ENCODE data around the gene NEK1. TPM values are rescaled to one million over a fixed set of nuclear protein-coding genes. Genes with fewer than 3 reads are reported as not detected.

NEK1 gene
- polyA plus RNA-seq, 12 donors, result 9.7 to 16.7 (median 14.5) TPM; not detected in 1

DNA sequence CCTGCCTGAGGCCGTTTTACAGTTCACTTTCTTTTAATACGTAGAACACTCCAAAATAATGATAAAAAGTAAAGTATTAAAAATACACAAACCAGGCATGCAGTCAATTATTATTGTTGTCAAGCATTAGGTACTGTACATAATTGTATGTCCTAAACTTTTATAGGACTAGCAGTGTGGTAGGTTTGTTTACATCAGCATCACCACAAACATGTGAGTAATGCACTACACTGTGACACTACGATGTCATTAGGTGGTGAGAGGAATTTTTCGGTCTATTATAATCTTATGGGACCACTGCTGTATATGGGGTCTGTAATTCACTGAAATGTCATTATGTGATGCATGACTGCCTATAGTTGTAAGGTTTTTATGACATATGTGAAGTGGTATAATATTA lies 192.1 kb downstream of the NEK1 start:
- no peak for DNase-seq

DNA sequence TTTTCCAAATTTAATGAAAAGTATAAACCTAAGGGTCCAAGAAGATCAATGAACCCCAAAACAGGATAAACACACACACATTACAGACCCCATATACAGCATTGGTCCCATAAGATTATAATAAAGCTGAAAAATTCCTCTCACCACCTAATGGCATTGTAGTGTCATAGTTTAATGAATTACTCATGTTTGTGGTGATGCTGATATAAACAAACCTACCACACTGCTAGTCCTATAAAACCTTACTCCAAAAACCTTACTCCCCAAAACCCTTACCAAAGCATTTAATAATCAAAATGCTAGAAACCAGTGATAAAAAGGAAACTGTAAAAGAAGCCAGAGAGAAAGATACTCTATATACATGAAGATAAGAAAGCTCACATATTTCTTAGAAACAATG lies 193.5 kb downstream of the NEK1 start:
- no peak for DNase-seq

DNA sequence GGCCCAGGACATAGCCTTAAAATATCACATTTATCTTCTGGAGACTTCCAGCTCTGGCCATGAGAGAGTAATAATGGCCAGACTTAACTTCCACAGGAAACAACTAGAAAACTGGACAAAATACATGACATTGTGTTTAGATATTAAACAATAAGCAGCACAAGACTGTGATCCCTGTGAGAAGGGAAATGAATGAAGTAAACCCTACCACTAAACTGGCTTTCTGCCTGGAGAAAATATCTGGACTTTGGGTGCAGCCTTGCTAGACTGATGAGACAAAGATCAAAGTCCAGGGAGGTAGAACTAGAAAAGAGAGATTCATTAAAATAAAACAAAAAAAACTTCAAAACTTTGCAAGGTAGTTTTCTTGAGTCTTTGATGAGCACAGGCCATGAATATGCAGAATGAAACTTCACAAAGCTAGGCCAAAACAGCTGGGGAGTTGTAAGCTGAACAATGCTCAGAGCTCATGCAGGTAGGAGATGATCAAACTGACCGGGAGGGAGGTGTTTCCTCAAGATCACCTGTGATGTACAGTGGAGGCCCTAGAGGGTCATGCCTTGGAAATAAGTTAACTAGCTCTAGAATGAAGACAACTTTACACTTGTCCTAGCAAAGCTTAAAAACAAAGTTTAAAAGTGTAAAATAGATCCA lies 194.6 kb downstream of the NEK1 start:
- no peak for DNase-seq

DNA sequence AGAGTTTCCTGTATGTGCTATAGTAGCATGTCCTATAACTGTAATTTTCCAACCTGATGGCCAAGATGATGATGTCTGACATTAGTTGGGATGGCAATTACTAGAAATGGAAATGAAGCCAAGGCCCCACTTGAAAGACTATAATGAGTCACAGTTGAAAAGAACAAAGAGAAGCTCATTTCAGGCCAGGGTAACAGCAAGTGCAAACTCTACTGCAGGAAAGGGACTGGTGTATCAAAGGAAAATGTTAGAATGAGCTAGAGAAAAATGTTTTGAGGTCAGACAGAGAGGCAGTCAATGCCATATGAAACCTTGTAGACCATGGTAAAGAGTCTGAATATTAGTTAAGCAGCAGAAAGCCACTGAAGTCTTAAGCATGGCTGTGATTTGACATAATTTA lies 195.4 kb downstream of the NEK1 start:
- no peak for DNase-seq

DNA sequence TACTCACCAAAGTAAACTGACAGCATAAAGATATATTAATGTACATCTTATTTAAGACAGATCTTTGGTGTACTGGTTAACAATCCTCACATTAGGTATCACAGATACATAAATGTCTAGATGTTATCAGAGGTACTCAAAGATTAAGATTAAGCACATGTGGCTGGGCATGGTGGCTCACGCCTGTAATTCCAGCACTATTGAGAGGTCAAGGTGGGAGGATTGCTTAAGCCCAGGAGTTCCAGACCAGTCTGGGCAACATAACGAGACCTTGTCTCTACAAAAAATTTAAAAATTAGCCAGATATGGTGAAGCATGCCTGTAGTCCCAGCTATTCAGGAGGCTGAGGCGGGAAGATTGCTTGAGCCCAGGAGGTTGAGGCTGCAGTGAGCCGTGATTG lies 195.9 kb downstream of the NEK1 start:
- DNase-seq, result no peak

DNA sequence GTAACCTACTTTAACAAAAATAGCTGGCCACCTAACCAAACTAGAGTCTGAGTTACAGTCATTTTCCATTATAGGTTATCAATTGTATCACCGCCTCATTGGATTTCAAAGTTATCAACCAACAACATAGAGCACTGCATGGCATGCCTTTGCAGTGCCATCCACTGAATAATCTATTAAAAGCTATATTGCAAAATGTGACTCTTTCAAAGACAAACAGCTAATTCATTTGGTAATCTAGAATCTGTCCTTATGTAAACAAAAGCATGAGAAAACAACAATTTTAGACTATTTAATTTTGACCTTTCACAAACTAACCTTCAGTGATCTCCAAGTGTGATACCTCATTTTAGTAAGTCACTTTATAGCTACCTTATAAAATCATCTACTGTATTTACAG lies 197.5 kb downstream of the NEK1 start:
- no peak for DNase-seq

DNA sequence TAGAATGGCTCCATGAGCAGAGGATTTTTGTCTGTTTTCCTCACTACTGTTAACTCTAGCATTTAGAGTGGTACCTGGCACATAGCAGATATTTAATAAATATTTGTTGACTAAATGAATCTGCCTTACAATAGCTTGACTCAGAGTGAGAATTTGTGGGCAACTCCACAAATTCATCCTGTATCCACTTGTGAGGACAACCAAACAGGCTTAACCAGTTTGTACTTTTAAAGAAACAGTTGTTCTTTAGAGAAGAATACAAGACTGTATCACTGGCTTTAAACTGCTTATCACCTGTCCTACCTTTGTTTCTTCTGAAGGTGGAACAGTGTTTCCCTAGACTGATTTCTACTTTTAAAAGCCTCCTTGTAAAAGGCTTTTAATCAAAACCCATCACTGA lies 200.3 kb downstream of the NEK1 start:
- no peak for DNase-seq

DNA sequence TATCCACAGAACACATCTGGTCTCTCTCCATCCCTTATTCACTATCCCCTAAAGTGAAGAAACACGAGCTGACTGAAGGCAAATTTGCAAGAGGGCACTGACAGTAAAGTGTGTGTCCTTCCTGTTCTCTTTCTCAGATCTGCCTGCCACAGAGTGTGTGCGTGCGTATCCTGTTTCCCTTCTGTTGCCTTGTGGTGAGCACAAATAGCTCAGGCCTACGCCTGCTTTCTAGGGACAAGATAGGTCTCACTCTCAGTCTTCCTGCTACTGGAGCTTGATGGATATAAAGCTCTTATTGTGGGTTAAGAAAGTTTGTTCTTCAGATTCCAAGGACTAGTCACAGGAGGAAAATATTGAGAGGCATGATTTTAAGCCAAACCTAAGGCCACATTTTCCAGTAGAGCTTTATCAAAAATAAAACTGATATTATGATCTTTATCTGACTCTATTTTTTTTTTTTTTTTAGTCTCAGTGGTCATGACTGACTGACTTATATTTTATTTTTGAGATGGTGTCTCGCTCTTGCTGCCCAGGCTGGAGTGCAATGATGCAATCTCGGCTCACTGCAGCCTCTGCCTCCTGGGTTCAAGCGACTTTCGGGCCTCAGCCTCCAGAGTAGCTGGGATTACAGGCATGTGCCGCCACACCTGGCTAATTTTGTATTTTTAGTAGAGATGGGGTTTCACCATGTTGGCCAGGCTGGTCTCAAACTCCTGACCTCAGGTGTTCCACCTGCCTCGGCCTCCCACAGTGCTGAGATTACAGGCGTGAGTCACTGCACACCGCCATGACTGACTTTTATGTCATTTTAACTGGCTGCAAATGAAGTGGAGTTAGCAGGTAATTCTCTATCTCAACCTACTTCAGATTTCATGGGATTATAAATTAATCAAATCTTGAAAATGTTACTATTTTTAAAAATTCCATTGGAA lies 201.3 kb downstream of the NEK1 start:
- DNase-seq, result peak; percentile 44

DNA sequence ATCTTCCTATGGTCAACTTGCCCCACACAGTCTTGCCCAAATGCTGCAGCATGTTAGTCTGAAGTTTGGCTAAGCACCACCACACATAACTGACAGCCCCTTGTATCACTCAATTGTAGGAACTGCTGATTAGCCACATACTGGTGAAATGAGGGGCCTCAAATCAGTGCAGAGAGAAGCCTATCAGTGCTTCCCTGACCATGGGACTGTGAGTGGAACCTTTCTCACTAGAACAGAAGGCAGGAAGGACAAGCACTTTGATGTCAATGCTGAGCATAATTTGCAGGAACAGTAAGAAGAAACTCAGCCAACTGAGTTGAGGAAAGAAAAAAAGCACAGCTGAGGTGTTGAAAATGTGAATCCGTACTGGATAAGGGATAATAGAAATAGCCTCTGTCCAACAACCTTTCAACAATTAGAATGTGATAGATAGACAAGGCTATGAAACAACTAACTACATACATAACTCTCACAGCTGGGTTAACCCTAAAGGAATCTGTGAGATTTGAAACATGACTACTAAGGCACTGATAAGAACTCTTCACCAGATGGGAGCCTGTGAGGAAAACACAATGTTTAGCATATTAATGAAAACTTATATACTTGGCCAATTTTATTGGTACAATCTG lies 205.1 kb downstream of the NEK1 start:
- no peak for DNase-seq

DNA sequence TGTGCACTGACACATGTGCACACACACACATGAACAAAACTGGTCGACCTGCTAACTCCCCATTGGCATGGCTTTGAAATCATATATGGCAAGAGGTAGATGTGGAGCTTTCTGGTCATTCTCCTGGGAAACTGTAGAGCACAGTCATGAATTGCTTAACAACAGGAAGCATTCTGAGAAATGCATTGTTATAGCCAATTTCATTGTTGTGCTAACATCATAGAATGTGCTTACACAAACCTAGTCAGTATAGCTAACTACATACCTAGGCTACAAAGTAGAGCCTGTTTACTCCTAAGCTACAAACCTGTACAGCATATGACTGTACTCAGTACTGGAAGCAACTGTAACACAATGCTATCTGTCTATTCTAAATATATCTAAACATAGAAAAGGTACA lies 207.4 kb downstream of the NEK1 start:
- DNase-seq, result no peak

DNA sequence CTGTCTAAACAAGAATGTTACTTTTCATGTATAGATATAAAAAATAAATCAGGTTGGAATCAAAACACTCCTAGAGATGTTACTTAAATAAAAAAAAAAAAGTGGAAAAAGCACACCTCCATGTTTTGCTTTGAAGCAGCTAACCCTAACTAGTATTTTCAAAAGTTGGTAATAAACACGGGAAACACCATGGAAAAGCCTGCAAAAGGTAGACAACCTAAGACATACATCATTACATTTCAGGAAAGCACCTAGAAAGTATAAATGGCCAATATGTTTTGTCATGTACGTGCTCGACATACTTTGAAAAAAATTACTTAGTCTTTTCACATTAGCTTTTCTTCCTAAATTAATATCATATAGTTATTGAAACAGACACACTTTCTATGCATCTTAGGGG lies 211.6 kb downstream of the NEK1 start:
- no peak for DNase-seq

DNA sequence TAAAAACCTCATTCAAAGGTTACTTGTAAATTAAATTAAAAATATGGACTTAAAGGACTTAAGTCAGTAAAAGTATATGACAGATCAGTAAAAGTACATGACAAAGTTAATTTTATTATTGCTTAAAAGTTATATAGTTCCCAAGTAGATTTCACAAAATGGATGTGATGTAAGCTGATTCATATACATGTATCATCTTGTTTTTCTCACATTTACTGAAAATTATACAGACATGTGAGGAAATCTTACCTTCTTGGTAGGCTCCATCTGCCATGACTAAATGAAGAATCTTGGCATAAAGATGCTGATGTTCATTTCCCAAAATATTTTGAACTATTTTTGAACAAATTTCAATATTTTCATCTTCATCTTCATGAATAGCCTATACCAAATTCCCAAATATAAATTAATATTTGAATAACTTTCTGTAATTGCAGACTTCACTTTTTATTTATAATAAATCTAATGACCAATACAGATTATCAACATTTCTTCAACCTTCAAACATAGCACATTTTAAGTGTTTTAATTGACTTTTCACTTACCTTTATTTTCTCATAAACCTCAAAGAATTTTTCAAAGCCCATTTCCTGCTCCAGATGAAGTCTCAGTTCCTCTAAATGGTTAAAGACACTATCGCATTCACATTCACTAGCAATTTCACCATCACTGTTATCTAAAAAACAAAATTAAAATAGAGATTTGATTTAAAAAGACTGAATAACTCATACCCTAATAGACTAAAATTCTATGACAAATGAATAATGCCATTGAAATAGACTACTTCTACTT lies 212.2 kb downstream of the NEK1 start:
- no peak for DNase-seq

DNA sequence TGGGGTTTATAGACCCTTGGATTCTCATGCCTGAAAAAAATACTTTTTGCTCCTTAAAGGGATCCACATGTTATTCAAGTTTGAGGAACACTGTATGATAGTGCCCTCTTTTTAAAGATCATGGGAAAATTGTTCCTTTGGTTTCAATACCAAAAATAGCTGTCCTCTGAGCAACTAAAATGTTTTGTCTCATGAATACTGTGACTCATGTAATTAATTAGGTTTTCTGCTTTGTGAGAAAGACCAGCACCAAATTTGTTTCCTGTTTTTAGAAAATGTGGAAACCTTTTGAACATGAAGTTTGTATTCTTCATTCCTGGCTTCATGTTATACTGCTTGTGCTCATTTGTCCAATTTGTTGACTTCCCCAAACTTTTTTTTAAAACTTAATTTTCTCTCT lies 214.1 kb downstream of the NEK1 start:
- no peak for DNase-seq

DNA sequence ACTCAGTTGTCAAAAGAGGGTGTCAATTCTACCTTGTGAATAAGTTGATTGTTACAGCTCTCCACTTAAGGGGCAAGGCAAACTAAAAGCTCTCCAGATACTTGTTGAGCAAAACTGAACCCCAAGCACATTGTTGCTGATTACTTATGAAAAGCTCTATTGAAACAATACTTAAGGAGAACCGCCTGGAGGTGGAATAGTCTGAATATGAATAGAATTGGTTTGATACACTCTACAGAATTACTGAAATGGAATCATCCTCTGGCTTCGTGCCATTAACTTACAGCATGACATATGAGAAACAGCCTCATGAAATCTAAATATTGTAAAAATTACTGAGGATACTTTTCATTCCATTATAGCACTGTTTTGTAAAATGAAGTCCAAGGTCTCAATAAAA lies 214.6 kb downstream of the NEK1 start:
- DNase-seq, result peak; percentile 61

DNA sequence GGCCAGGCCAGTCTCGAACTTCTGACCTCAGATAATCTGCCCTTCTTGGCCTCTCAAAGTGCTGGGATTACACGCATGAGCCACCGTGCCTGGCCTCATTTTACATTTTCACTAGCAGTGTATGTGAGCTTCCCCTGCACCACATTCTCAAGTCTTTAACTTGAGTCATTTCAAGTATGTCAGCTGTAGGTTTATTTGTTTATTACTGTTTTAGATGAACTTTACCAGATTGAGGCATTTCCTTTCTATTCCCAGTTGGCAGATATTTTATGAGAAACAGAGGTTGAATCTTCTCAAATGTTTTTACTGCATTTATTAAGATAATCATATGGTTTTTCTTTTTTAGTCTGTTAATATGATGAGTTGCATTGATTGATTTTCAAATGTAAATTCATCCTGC lies 227.0 kb downstream of the NEK1 start:
- no peak for DNase-seq

DNA sequence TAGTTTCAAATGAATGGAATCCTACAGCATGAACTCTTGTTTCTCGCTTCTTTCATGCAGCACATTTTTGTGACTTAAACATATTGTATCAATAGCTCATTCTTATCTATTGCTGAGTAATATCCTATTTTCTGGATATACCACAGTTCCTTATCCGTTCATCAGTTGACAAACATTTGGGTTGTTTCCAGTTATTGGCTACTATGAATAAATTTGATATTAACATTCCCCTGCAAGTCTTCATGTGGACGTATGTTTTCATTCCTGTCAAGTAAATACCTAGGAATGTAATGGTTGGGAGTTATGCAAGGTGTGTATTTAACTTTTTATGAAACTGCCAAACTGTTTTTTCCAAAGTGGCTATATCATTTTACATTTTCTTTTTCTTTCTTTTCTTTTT lies 227.6 kb downstream of the NEK1 start:
- no peak for DNase-seq

DNA sequence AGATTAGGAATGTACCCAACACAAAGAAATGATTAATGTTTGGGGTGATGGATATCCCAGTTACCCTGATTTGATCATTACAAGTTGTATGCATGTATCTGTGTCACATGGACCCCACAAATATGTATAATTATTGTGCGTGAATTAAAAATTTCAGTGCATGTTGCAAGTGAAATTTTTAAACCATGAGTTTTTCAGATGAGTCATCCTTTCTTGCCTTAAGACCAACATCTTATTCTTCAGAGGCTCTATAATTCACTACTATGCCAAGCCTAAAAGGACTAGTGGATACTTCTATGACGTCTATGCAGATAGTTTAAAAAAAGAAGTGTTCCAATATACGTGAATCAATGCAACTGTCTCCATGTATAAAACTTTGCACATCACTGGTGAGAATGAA lies 228.7 kb downstream of the NEK1 start:
- no peak for DNase-seq

DNA sequence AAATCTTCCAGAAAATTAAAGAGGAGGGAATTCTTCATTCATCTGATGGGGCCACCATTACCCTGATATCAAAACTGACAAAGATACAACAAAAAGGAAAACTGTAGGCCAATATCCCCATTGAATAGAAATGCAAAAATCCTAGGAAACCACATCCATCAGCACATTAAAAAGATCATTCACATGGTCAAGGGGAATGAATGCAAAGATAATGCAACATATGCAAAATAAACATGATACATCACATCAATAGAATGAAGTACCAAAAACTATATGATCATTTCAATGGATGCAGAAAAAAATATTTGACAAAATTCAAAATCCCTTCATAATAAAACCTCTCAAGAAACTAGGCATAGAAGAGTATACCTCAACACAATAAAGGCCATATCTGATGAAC lies 232.7 kb downstream of the NEK1 start:
- no peak for DNase-seq

DNA sequence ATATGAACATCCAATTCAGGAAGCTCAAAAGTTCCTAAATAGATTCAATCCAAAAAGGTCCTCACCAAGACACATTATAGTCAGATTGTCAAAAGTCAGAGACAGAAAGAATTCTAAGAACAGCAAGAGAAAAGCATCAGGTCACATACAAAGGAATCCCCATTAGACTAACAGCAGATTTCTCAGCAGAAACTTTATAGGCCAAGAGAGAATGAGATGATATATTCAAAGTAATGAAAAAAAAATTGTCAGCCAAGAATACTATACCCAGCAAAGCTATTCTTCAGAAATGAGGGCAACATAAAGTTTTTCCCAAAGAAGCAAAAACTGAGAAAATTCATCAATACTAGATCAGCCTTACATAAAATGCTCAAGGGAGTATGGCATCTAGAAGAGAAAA lies 235.0 kb downstream of the NEK1 start:
- no peak for DNase-seq

DNA sequence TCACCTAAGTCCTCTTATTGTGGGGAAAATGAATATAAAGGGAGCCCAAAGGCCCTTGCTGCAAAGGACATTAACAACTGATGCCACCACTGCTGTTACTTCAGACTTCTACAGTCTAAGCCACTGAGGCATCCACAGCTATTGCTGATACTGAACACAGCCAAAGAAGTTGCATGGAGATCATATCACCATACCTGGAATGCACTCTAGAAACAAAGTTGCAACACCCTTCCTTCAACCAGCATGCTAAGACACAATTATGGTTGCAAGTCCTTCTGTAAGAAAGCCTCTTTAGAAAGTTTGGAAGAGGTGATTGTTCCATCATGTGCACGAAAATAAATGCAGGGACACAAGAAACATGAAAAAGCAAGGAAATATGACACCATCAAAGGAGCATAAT lies 236.0 kb downstream of the NEK1 start:
- no peak for DNase-seq

DNA sequence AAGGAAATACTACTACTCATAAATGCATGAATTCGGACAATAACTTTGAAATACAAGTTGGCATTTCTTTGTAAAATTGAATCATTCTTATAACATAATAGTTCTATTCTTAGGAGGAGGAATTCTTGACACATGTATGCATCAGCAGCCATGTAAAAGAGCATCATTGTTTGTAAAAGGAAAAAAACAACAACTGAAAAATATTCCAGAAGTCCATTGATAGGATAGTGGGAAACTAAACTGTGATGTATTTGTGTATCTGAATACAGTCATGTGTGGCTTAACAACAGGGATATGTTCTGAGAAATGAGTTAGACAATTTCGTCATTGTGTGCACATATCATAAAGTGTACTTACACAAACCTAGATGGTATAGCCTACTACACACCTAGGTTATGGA lies 239.6 kb downstream of the NEK1 start:
- DNase-seq, result no peak

DNA sequence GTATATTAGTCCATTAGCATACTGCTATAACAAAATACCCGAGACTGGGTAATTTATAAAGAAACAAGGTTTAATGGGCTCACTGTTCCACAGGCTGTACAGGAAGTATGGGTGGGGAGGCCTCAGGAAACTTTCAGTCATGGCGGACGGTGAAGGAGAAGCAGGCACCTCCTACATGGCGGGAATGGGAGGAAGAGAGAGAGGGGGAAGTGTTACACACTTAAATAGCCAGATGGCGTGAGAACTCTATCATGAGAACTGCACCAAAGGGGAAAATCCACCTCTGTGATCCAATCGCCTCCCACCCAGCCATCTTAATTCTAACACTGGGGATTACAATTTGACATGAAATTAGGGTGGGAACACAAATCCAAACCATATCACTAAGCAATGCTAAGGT lies 242.7 kb downstream of the NEK1 start:
- no peak for DNase-seq
